Sigmoid colon (tissue), 7 donors: Measurements from ENCODE around the gene MCOLN3. TPM values are rescaled to one million over a fixed set of nuclear protein-coding genes. Genes with fewer than 3 reads are reported as not detected.

Source experiments
- DNase-seq: peaks from one replicate; pipeline ENCODE4 v3.0.0-alpha.2; 2019
- H3K27ac ChIP-seq, 4 donors: fragments of 200-600 bp; sonication (generic); one replicate each; pipeline ENCODE4 v1.5.1; 2016 to 2019; ENCODE audit warnings: mild to moderate bottlenecking in 1 of 4
- H3K27me3 ChIP-seq, 3 donors: fragments of 200-600 bp; sonication (generic); one replicate each; pipeline ENCODE4 v1.5.1; 2019; ENCODE audit warnings: mild to moderate bottlenecking in 1 of 3
- H3K36me3 ChIP-seq, 4 donors: fragments of 200-600 bp; sonication (generic); one replicate each; pipeline ENCODE4 v1.5.1; 2016 to 2019
- H3K4me1 ChIP-seq, 4 donors: fragments of 200-600 bp; sonication (generic); one replicate each; pipeline ENCODE4 v1.5.1; 2017 to 2019
- H3K4me3 ChIP-seq, 4 donors: fragments of 200-600 bp; sonication (generic); one replicate each; pipeline ENCODE4 v1.5.1; 2017 to 2019; ENCODE audit warnings: mild to moderate bottlenecking in 2 of 4, moderate library complexity in 1 of 4
- H3K9me3 ChIP-seq, 4 donors: fragments of 200-600 bp in 3 of 4; sonication (generic) in 3 of 4; one replicate each; pipeline versions ENCODE4 v1.5.1 to v1.6.1; 2013 to 2019
- EP300 ChIP-seq, 4 donors: sonication (generic); formaldehyde crosslinking; IDR thresholded peaks; one replicate each; pipeline ENCODE4 v1.6.1; 2017; ENCODE audit warnings: antibody characterized with exemption in 4 of 4
- POLR2A ChIP-seq, 2 donors: fragments of 450-650 bp; IDR thresholded peaks; one replicate each; pipeline ENCODE4 v1.6.1; 2016; ENCODE audit warnings: antibody characterized with exemption in 2 of 2, mild to moderate bottlenecking in 2 of 2, moderate library complexity in 2 of 2
- POLR2AphosphoS5 ChIP-seq, 4 donors: sonication (generic); formaldehyde crosslinking; IDR thresholded peaks; one replicate each; pipeline ENCODE4 v1.6.1; 2017; ENCODE audit warnings: antibody characterized with exemption in 4 of 4
- WGBS, 2 donors: extraction: QIAGEN DNeasy Blood & Tissue Kit; methylation state at CpG; one replicate each; pipeline ENCODE4 v1.1.7; 2013; 5-methylcytosine and 5-hydroxymethylcytosine counted together
- intact Hi-C: fragments of 100-400 bp; cut with DNase I; formaldehyde crosslinking; loops from one replicate; pipeline ENCODE4 v1.15.1; 2023
- polyA plus RNA-seq, 3 donors: library from polyadenylated mRNA; stranded (reverse); fragments of 200-250 nt; gene quantifications; one replicate each; pipeline ENCODE4 v1.2.3, GENCODE V29; 2013
- total RNA-seq, 4 donors: library from RNA; depleted of rRNA; stranded (reverse); fragments of >200 nt; gene quantifications; one replicate each; pipeline ENCODE4 v1.1.0, GENCODE V29; 2016
- TF ChIP-seq, protein P1 (sequence below), 4 experiments: fragments of 450-650 bp in 3 of 4; fragments of 200-600 bp in 1 of 4; IDR thresholded peaks; one replicate each; pipeline ENCODE4 v1.5.1; 2016 to 2019; ENCODE audit warnings: antibody characterized with exemption in 4 of 4, mild to moderate bottlenecking in 3 of 4, moderate library complexity in 2 of 4
- donor health status: healthy with polysubstance abuse.
- donor health status: Bipolar disorder and iron deficiency.
- donor health status: healthy.

MCOLN3 gene
- total and polyA plus RNA-seq, 7 donors, result 0.23 to 10.8 (median 1.6) TPM

- DNase-seq, result no peak
- Histone ChIP-seq H3K27ac (no peak overlapping the region), H3K27me3 (no peaks in the 10 kb centered on the region), H3K4me1 (no peaks in the 10 kb centered on the region), H3K9me3 (no peaks in the 10 kb centered on the region), H3K36me3 (no peaks in the 10 kb centered on the region), H3K4me3 (no peak overlapping the region)
- TF ChIP-seq POLR2A (IDR thresholded peaks at IDR 0.05), result no peak
- TF ChIP-seq, protein P1, sequence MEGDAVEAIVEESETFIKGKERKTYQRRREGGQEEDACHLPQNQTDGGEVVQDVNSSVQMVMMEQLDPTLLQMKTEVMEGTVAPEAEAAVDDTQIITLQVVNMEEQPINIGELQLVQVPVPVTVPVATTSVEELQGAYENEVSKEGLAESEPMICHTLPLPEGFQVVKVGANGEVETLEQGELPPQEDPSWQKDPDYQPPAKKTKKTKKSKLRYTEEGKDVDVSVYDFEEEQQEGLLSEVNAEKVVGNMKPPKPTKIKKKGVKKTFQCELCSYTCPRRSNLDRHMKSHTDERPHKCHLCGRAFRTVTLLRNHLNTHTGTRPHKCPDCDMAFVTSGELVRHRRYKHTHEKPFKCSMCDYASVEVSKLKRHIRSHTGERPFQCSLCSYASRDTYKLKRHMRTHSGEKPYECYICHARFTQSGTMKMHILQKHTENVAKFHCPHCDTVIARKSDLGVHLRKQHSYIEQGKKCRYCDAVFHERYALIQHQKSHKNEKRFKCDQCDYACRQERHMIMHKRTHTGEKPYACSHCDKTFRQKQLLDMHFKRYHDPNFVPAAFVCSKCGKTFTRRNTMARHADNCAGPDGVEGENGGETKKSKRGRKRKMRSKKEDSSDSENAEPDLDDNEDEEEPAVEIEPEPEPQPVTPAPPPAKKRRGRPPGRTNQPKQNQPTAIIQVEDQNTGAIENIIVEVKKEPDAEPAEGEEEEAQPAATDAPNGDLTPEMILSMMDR (IDR thresholded peaks at IDR 0.05), result no peak
- 26 to 69% methylated on average over 2 of the region's 2 CpGs for WGBS, 2 donors
- intact Hi-C loops, result no loop called here
Observed at GRCh38 chr1:84982395-84982794, 65.9 kb downstream of the MCOLN3 start.

- WGBS, 2 donors, result 51 to 55% methylated on average over 2 of the region's 2 CpGs
- TF ChIP-seq EP300 (IDR thresholded peaks at IDR 0.05), result no peak
- TF ChIP-seq POLR2AphosphoS5 (IDR thresholded peaks at IDR 0.05), result no peak
- no peak for TF ChIP-seq POLR2A (IDR thresholded peaks at IDR 0.05)
- TF ChIP-seq, protein P1 (IDR thresholded peaks at IDR 0.05), result no peak
- no peaks in the 10 kb centered on the region for H3K9me3 ChIP-seq
- no peaks in the 10 kb centered on the region for H3K27me3 ChIP-seq
- H3K4me1 ChIP-seq, result no peaks in the 10 kb centered on the region
- no peak for DNase-seq
- intact Hi-C loops, result no loop called here
- H3K4me3 ChIP-seq, result no peak overlapping the region
- no peaks in the 10 kb centered on the region for H3K36me3 ChIP-seq
- H3K27ac ChIP-seq, result no peak overlapping the region
Observed at GRCh38 chr1:84975035-84975434, 73.3 kb downstream of the MCOLN3 start.

DNA sequence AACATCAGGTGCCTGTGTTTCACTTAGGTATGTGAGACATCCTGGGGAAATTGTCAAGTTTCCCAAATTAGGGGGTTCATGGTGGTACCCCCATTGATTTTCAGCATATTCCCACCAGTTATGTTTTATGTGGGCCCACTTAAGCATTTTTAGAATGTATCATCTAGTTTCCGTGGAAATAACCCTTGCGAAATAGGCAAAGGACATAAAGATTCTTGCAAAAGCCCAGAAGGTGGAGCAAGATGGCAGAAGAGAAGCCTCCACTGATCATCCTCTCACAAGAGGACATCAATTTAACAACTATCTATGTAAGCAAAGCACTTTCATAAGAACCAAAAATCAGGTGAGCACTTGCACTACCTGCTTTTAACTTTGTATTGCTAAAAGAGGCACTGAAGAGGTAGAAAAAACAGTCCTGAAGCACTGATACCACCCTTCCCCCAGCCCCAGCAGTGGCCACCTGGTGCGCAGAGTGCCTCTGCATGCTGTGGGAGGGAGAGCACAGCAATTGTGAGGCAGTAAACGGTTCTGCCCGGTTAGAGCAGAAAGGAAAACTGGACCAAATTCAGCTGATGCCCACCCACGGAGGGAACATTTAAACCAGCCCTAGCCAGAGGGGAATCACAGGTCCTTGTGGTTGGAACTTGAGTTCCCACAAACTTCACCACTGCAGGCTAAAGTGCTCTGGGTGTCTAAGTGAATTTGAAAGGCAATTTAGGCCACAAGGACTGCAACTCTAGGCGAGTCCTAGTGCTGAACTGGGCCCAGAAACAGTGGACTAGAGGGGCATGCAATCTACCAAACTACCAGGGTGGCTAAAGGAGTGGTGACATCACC, 74.6 kb downstream of the MCOLN3 start:
- Histone ChIP-seq H3K9me3 (no peaks in the 10 kb centered on the region), H3K4me3 (no peak overlapping the region), H3K4me1 (no peaks in the 10 kb centered on the region), H3K36me3 (no peaks in the 10 kb centered on the region), H3K27me3 (no peaks in the 10 kb centered on the region), H3K27ac (no peak overlapping the region)
- intact Hi-C loops, result no loop called here
- TF ChIP-seq, protein P1 (IDR thresholded peaks at IDR 0.05), result no peak
- no peak for TF ChIP-seq POLR2AphosphoS5 (IDR thresholded peaks at IDR 0.05)
- TF ChIP-seq EP300 (IDR thresholded peaks at IDR 0.05), result no peak
- TF ChIP-seq POLR2A (IDR thresholded peaks at IDR 0.05), result no peak
- no peak for DNase-seq
- WGBS, 2 donors, result 79 to 83% methylated on average over 7 of the region's 7 CpGs

DNA sequence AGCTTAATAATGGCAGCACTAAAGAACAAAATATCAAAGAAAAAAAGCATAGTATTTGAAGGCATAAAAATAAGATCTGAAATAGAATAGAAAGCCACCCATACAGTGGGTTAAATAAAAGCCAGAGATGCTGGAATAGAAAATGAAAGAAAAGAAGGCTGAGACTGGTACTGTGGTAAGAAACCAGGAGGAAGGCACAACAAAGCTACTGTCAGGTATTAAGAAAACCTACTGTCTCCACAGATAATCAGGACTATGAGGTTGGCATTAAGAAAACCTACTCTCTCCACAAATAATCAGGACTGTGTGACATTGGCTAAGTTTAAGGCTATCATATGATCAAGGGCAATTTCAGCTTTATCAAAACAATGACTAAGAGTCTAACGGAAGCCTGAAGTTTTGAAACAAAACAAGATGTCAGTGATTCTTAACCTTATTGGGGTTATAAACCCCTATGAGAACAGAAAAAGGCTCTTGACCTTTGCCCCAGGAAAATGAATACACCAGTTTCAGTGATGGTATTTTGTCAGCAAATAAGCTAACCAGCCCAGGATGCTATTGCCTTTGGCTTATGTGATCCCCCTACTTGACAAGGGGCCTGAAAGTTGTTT, 75.8 kb downstream of the MCOLN3 start:
- no peak overlapping the region for H3K4me3 ChIP-seq
- no peak overlapping the region for H3K27ac ChIP-seq
- intact Hi-C loops, result no loop called here

More for the DNA sequence above, 75.8 kb downstream of the MCOLN3 start:
- Histone ChIP-seq H3K4me1 (no peaks in the 10 kb centered on the region), H3K36me3 (no peaks in the 10 kb centered on the region), H3K9me3 (no peaks in the 10 kb centered on the region), H3K27me3 (no peaks in the 10 kb centered on the region)
- 12 to 44% methylated on average over 1 of the region's 1 CpG for WGBS, 2 donors
- TF ChIP-seq, protein P1 (IDR thresholded peaks at IDR 0.05), result no peak
- TF ChIP-seq EP300 (IDR thresholded peaks at IDR 0.05), result no peak
- TF ChIP-seq POLR2AphosphoS5 (IDR thresholded peaks at IDR 0.05), result no peak
- no peak for TF ChIP-seq POLR2A (IDR thresholded peaks at IDR 0.05)
- DNase-seq, result no peak
